ENCODE data around the gene GALNT9.
"Not testable (repeated sequence)": the region's sequence is repeated elsewhere in the genome, so short reads cannot be mapped to it uniquely, and the experiment has no call there.

The GALNT9 gene

GRCh38 chr12:132228476-132229192 lies 100.8 kb downstream of the GALNT9 start:
- DNase-seq = no peak

DNA sequence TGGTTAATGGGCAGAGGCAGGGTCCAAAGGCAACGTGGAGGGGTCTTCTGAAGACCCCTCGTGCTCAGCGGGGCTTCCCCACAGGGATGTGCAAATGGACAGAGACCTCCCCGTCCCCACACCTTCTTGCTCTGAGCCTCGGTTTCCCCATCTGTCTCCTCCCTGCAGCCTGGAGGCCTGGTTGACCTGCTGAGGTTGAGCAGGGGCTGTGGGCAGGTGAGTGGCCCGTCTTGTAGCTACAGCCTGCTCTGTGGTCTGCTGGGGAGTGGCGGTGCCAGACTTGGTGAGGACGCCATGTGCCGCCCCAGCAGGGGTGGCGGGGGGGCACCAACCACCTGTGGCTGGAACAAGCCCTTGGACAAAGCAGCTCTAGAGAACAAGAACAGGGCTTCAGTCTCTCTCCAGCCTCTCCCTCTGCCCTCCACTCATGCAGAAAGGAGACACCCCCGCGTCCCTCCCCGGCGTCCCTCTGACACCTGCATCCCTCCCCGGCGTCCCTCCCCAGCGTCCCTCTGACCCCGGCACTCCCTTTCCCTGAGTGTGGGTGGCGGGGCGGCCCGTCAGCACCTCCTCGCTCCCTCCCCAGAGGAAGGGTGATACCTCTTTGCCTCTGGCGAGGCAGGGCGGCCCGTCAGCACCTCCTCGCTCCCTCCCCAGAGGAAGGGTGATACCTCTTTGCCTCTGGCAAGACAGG lies 101.5 kb downstream of the GALNT9 start:
- DNase-seq = no peak

- no peak for DNase-seq
Observed at GRCh38 chr12:132227118-132227517, 102.3 kb downstream of the GALNT9 start.

- no peak for DNase-seq
Observed at GRCh38 chr12:132226604-132227003, 102.8 kb downstream of the GALNT9 start.

DNA sequence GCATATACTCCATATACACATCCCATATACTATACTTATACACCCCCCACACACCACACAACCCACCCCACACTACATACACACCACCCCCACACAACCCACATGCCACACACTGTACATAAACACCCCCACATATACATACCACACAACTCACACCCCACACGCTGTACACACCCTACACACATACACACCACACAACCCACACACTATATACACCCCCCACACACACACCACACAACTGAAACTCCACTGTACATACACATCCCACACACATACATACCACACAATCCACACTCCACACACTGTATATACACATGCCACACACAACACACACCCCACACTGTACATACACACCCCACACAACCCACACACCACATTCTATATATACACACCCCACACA lies 104.2 kb downstream of the GALNT9 start:
- no peak for DNase-seq

GRCh38 chr12:132224484-132224883 lies 104.9 kb downstream of the GALNT9 start:
- no peak for DNase-seq

DNA sequence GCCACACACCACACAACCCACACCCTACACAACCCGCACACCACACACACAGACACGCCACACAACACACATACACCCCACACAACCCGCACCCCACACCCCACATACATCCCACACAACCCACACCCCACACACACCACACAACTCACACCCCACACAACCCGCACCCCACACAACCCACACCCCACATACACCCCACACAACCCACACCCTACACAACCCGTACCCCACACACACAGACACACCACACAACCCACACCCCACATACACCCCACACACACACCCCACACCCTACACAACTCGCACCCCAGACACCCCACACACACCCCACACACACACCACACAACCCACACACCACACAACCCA lies 106.6 kb downstream of the GALNT9 start:
- DNase-seq = no peak

DNA sequence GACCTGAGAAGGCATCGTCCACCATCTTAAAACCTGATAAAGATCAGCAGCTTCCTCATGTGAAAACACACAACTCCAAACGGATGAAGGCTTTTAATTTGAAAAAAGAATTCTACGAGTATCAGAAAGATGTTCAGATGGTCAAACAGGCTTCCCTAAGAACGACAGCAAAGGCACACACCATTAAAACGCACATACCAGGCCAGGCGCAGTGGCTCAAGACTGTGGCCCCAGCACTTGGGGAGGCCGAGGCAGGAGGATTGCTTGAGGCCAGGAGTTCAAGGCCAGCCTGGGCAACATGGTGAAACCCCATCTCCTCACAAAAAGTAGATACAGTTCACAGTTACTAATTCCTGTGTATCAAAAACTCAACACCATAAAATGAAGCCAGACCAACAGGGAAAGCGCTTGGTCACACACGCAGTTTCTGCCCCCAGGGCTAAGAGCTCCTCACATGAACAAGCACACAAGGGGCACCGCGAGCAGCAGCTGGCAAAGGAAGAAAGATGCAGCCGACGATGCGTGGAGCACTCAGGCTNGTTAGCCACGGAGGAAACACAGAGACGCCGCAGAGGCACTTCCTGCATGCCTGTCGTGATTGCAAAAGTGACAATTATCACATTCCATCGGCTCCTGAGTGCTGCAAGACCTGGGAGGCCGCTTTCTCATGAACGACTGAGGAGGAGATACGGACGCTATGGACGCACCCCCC lies 107.1 kb downstream of the GALNT9 start:
- peak; percentile 14 to 67 (median 28) for DNase-seq

- DNase-seq = not testable (repeated sequence)
Observed at GRCh38 chr12:132219761-132220160, 109.6 kb downstream of the GALNT9 start.

GRCh38 chr12:132219323-132219722 lies 110.1 kb downstream of the GALNT9 start:
- DNase-seq = no peak

- DNase-seq = peak; percentile 33 to 63 (median 43)
Observed at GRCh38 chr12:132218915-132219314, 110.5 kb downstream of the GALNT9 start.

DNA sequence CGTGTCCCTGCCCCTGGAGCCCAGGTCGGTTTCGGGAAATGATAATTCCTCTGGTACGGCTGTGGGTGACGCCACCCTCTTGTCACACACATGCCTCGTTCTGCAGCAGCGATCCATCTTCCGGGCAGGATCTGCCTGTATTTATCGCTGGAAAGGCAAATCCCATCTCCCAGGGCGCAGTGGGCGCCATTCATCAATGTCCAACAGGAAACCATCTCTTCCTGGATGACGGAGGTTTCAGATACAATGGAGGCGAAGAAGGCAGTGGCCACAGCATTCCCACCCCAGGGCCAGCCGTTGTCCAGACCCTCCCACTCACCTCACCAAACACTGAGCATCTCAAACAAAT lies 110.9 kb downstream of the GALNT9 start:
- DNase-seq = no peak

- DNase-seq = no peak
Observed at GRCh38 chr12:132217800-132218526, 111.4 kb downstream of the GALNT9 start.

- DNase-seq = no peak
Observed at GRCh38 chr12:132217371-132217770, 112.0 kb downstream of the GALNT9 start.

DNA sequence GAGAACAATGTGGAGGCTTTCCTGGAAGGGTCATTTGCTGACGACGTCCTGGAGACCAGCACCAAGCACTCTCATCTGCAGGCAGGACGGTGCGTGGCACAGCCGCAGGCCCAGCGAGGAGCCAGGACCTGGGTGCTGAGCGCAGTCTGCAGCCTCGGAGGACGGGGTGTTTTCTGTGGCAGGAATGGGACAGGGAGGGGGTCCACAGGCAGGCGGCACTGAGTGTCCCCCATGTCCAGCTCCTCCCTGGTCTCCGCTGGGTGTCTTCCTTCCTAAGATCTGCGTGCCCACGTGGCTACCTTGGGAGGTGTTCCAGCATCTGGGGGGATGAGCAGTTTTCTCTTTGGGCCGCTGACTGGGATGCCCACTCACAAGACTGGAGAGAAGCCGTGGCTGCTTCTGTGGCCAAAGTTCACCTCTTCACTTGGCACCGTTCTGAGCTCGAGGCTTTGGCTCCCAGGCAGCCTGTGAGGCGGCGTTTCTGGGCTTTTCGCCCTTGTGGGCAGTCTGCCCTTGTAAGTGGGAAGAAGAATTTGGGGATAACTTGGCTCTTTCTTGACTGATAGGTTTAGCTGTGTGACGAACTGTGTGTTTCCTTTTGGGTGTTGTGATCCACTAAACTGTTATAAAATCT lies 112.9 kb downstream of the GALNT9 start:
- DNase-seq = no peak

GRCh38 chr12:132215299-132215989 lies 113.9 kb downstream of the GALNT9 start:
- no peak for DNase-seq

DNA sequence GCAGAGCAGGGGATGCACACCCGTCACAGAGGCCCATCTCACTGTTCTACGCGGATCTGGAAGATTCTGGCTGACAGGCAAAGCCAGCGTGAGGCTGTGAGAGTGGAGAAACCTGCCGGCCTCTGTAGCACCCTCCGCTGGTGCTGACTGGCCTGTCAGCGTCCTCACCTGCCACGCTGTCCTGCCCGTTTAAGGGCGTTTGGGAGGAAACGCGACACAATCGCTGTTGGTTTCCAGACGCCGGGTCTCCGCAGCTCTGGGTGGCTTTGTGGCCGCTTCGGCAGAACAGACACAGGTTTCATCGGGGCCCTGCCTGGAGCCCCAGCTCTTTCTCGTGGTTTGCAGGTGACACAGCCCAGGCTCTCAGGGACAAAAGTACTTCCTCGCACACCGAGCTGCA lies 114.5 kb downstream of the GALNT9 start:
- DNase-seq = no peak

- DNase-seq = no peak
Observed at GRCh38 chr12:132214161-132214476, 115.3 kb downstream of the GALNT9 start.

- DNase-seq = no peak
Observed at GRCh38 chr12:132213359-132214160, 115.8 kb downstream of the GALNT9 start.

GRCh38 chr12:132211816-132212215 lies 117.6 kb downstream of the GALNT9 start:
- no peak for DNase-seq

DNA sequence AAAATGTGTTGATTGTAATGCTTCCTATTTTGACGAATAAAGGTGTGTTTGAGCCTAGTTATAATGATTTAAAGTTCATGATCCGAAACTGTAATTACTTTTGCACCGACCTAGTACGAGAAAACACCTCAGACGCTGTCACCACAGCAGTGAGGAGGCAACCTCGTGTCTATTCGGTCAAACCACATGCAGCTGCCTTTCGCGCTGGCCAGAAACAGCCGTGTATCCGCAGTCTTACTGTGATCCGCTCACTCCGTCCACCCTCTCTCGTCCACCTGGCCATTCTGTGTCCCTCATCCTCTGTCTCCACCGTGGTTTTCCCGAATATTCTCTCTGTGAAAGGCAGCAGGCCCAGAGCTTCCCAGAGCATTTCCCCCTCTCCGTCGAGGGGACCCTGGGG lies 118.1 kb downstream of the GALNT9 start:
- no peak for DNase-seq
